CD4-positive, alpha-beta T cell treated with Interleukin-1 beta for 1 hour (primary cell): ENCODE measurements around the gene NR2F1-AS1.
A peak's percentile ranks its signal among the peaks of the same experiment; 100 is the strongest.

ENCODE experiments used
- DNase-seq, 2 donors: peaks; one replicate each; pipeline ENCODE4 v3.0.0-alpha.2; 2020 to 2022

Gene NR2F1-AS1

DNA sequence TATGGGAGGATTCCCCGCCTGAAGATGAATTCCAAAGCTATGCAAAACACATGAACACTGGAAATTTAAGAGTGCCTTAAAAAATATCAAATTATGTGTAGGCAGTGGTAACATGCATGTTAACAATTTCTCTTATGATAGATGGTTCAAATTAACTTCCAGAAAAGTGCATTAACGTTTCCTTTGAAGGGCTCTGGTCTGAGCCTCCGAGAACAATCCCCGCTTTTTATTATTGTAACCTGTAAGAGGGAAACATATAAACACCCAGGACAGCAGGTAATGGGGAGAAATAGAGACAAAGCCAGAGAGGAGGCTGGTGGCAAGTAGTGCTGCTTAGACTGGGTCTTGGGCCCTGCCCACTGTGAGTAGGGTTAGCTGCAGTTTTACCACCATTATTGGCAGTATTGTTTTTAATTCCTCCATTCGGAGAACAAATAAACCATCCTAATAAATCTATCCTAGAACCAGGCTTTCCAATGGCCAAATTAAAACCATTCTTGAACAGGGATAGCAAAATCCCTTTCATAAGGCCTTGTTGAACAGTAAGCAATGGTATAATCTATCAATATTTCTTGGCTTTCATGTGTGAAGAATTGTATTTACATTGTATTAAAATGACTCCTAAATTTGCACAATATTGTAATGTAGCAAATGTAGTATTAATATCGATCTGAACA, 8.3 kb upstream of the NR2F1-AS1 start:
- no peak for DNase-seq

DNA sequence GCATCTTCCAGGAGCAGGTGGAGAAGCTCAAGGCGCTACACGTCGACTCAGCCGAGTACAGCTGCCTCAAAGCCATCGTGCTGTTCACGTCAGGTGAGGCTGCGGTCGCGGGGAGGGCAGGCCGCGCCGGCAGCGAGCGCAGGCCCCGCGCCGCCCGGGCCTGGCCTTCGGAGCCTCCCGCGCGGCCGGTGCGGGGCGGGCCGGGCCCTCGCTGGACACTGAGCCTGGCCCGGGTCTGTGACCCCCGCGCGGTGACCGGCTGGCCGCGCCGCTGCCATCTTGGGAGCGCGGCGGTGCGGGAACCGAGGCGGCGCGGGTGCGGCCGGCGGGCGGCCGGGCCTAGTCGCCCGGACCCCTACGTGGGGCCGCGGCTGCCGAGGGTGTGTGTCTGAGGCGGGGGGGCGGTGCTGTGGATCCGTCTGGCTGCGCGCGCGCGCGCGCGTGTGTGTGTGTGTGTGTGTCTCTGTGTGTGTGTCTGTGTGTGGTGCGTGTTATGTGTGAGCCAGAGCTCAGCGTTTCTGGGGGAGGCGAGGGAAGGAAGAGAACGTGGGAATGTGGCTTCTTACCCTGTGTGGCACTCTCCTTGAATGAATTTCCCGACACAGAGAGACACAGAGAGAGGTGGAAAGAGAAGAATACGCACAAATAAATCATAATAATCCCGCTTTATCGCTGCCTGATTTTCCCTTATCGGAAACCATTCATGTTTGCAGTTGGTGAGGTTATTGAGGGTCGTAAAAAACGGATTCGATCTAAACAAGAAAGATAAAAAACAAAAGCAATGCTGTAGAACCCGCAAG, 7.5 kb upstream of the NR2F1-AS1 start:
- no peak for DNase-seq

DNA sequence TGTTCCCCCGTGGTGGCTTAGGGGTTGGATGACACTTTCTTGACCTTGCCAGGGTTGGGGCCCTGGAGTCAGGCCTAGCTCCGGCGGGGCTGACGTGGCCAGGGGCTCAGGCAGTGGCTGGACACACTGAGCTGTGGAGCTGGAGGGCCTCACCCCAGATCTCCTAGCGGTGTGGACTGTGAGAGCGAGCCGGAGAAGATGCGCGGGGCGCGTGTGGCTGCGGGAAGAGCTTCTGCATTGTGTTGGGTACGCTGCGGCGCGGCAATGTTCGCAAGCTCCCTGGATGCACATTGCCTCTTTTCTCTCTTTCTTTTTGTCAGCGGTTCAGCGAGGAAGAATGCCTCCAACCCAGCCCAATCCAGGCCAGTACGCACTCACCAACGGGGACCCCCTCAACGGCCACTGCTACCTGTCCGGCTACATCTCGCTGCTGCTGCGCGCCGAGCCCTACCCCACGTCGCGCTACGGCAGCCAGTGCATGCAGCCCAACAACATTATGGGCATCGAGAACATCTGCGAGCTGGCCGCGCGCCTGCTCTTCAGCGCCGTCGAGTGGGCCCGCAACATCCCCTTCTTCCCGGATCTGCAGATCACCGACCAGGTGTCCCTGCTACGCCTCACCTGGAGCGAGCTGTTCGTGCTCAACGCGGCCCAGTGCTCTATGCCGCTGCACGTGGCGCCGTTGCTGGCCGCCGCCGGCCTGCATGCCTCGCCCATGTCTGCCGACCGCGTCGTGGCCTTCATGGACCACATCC, 6.8 kb upstream of the NR2F1-AS1 start:
- DNase-seq, result no peak

DNA sequence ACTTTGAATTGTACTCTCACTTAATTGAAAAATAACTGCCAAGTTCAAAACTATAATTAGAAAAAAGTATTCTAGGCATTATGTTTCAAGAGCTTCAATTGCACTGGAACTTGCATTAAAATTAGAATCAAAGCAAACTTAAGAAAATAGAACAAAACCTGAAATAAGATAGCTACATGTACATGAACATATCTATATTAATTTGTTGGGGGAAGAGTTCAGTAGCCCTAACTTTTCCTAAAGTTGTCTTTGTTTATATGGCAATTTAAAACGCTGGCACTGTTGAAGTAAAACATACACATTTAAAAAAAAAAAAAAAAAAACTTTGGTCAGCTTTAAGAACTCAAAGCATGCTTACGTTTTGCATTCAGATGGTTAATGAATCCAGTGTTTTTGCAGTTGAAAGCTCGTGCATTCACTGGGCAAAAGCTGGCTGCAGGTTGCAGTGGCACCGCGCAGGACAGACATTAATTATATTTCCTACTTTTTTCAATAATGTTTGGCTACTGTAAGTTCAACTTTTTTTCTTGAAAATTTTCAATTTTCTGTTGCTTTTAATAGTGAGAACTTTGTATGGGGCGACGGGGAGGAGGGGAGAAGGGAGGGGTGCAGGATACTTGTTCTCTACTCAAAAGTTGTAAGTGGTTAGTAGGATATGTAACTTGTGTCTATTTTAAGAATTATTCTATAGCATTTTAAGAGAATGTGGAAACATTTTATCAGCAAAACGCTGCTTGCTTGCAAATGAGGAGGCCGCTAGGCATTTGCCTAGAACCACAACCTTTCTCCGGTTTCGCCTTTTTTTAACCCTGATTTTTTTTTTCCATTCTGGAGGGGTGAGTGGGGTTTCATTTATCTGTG, 5.9 kb upstream of the NR2F1-AS1 start:
- no peak for DNase-seq

DNA sequence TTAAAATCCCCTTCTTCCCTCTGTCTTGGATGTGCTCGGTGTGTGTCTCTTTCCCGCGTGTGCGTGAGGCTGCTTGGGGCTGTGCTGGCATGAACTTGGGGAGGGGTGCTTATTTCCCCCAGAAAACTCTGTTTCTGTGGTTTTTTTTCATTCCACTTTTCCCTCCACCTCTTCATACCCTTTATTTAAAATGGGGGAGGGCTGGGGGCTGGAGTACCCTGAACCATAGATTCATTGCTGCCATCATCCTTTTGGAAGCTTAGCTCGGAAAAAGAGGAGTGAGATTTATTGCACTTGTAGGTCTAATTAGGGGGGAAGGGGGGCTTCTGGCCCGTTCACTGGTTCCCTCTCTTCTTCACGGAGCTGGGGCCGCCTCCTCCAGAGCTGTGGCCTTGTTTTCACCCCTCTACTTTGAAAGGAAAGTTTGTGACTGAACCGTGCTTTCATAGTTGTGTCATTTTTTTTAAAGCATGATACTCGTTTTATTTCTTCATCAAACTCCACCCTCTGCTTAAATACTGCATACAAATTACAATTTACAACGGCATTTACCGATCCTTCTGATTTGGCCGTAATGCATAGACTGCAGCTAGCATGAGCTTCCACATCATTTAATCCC, 4.9 kb upstream of the NR2F1-AS1 start:
- DNase-seq, result no peak

DNA sequence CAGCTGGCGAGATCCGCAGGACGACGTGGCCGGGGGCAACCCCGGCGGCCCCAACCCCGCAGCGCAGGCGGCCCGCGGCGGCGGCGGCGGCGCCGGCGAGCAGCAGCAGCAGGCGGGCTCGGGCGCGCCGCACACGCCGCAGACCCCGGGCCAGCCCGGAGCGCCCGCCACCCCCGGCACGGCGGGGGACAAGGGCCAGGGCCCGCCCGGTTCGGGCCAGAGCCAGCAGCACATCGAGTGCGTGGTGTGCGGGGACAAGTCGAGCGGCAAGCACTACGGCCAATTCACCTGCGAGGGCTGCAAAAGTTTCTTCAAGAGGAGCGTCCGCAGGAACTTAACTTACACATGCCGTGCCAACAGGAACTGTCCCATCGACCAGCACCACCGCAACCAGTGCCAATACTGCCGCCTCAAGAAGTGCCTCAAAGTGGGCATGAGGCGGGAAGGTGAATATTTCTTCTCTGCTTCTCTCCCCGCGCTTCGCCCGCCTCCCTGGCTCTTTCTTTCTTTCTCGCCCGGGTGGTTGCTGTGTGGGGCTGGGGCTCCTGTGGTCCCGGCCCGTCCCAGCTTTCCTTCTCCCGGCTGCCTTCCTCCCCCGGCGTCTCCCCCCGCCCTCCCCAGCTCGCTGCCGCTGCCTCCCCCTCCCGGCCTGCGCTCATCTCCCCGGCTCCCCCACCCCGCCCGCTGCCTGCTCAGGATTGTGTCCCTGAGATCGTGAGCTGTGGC, 4.2 kb upstream of the NR2F1-AS1 start:
- DNase-seq, result no peak

DNA sequence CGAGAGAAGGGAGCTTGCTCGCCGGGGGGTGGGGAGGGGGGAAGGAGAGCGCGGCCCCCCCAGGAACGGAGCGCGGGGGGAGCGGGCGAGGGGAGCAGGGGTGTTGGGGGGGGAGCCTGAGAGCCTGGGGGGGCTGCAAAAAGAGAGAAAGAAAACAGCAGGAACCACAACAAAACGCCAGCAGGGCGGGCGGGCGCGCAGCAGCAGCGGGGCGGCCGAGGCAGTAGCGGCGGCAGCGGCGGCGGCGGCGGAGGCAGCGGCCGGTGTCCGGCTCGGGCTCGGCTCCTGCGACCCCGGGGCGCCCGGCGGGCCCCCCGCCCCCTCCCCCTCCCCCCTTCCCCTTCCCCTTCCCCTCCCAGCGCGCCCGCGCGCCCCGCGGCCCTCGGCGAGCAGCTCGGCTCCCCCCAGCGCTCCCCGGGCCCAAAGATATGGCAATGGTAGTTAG, 3.6 kb upstream of the NR2F1-AS1 start:
- DNase-seq, result no peak

DNA sequence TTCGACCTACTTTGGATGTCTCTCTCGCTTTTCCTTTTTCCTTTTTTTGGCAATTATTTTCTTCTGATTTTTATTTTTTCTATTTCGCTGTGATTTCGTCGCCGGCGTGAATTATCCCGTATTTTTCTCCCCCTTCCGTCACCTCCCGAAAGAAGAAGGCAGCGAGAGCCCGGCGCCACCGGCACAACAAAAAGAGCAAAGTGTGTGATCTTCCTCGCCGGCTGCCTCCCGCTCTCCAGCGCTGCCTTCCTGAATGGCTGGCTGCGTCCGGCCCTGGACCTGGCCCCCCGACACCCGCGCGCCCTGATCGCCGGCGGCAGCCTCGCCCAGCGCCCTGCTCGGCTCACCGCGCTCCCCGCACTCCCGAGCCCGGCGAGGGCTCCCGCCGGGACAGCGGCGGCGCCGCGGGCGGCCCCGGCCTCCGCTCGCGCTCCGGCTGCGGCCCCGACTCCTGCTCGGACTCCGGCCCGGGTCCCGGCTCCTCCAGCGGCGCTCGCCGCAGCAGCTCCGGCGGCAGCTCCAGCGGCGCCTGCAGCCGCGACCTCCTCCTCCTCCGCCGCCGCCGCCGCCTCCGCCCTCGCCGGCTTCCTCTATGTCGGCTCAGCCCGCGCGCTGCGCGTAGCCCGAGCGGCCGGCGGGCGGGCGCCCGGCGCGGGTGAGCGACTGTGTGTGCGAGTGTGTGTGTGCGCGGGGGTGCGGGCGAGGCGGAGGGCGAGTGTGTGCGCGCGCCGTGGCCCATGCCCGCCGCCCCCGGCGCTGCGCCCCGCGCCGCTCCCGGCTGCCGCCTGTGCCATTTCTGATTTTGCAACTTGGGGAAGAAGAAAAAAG, 3.0 kb upstream of the NR2F1-AS1 start:
- DNase-seq, result peak in 1 of 2 donors; percentile 35

DNA sequence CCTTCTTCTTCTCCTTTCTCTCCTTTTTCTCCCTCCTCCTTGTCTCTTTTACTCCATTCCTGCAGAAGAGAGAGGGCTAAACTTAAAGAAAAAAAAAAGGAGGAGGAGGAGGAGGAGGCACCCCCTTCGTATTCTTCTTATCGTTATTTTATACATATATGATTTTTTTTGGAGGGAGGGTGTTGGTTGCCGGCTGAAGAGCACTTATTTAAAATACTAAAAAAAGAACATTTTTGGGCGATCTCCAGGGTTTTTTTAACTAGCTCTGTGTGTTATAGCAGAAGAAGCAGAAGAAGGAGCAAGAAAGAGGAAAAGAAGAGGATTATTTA, 2.4 kb upstream of the NR2F1-AS1 start:
- DNase-seq, result no peak

DNA sequence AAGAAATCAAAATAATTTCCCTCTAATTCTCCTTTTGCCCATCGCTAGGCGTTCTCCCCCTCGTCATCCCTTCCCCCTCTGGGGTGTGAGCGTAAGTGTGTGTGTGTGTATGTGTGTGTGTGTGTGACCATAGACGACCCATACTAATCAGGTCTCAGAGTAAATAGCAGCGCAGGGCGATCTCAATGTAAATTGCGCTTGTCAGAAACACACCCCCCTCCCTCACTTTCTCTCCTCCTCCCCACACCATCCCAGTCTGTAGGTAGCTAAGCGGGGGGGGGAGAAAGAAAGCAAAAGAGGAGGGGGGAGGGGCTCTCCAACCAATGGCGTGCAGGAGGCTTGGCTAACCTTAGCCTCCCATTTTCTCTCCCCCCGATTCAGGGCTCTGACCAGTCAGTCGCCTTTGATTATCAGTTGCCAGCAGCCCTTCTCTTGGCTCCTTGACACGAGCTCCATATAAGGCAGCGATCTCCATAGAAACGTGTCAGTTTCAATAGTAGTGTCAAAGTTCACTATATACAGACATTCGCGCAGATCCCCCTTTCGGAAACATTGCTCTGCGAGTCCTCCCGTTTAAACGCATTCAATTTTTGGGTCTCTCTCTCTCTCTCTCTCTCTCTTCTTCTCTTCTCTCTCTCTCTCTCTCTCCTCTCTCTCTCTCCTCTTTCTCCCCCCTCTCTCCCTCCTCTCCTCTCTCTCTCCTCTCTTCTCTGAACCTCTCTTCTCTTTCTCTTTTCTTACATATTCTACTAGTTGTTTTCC, 1.8 kb upstream of the NR2F1-AS1 start, which contains the start of gene NR2F1:
Gene NR2F1, plus strand, starts transcription at position 546 of the 762 bp plus-strand sequence. CDS start 1,802 bp downstream, outside the sequence.
- DNase-seq, result no peak

DNA sequence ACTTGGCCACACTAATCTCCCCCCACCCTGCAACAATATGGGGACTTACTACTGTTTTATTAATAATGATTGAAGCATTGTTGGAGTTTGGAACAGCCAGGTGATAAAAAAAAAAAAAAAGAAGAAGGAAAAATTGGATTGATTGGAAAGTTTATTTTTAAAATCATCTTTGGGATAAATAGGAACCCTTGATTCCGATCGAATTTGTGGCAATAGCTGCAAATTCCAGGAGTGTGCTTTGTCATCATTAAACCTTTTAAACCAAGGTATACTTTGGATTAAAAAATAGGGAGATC, 1.1 kb upstream of the NR2F1-AS1 start:
- no peak for DNase-seq

DNA sequence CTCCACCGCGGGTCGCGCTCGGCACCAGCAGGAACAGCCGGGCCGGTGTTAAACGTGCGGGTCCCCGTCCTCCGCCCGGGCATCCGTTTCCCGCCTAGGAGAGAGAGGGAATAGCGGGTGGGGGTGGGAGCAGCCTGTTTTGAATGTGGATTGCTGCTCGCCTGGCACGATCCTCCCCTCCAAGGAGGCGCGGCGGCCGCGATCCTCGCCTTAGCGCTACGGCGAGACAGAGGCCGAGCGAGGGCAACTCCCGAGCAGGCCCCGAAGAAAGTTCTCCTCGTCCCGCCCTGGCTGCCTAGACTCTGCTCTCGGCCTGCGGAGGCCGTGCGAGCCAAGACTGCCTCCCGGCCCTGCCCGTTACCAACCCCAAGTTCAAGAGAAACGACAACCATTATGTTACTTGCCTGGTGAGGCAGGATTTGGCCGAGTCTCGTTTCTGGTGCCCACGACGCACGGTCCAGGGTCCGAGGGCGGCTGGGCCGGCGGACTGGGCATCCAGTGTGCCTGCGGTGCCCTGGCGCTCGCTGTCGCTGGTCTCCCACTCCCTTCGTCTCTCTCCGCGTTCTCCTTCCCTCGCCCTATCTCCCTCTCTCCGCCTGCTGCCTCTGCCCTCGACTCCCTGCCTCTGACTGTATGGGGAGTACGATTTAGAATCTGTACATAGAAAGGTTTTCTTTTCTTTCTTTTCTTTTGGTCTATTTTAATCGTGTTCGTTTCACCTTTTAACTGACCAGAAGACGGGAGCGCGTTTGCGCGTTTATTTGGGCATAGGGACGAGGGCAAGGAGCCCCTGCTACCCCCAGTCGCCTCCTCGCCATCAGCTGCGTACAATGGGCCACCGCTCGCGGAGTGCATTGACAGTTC, 724 bp downstream of the NR2F1-AS1 start:
- no peak for DNase-seq

DNA sequence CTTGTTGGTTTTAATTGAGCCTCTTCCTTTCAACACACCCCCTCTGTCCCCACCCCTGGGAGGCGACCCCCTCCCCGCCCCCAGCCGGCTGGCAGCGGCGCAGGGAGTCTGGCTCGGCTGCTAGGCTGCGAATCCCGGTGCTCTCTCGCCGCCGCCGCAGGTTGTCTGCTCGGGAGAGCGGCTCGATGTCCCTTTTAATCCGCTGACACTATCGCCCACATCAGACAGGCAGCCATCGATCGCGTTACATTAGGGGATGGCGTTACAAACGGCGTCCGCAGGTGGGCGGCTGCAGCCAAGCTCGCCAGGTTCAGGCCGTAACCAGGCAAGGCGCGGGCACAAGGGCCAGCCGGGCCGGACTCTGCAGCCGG, 1.3 kb downstream of the NR2F1-AS1 start:
- no peak for DNase-seq

DNA sequence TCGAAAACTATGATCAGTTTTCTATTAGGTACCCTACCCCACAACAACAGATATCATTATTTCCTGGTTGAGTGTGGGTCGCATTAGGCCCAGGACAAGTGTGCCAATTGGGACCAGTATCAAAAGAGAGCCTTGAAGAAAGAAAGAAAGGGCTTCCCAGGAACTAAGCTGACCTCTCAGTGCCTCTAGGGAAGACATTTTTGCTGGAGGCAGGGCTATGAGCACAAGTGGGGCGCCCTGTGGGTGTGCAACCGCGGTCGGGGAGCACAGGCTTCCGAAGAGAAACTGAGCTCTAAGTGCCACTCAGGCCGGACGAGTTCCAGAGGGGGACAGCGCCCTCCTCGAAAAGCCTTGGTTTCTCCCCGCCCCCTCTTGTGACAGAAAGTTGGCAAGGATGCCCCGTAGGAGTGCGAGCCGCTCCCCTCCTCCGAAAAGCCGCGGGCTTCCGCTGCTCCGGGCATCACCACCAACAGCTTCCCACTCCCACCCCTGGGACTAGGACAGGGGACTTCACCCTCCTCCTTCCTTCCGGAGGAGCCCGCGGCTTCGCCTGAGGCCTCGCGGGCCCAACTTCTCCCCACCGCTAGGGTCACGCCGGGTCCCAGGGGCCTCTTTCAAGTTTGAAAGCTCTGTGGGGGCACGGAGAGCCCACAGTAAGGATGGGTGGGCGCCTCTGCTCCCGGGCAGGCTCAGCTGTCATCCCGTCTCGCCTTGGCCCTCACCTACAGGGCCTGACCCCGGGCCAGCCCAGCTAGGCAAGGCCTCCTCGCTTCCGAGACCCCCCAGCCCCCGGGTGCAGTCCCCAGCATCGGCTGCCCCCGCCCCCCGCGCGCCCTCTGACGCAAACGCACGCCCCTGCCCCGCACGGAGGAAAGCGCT, 2.0 kb downstream of the NR2F1-AS1 start:
- DNase-seq, result no peak

DNA sequence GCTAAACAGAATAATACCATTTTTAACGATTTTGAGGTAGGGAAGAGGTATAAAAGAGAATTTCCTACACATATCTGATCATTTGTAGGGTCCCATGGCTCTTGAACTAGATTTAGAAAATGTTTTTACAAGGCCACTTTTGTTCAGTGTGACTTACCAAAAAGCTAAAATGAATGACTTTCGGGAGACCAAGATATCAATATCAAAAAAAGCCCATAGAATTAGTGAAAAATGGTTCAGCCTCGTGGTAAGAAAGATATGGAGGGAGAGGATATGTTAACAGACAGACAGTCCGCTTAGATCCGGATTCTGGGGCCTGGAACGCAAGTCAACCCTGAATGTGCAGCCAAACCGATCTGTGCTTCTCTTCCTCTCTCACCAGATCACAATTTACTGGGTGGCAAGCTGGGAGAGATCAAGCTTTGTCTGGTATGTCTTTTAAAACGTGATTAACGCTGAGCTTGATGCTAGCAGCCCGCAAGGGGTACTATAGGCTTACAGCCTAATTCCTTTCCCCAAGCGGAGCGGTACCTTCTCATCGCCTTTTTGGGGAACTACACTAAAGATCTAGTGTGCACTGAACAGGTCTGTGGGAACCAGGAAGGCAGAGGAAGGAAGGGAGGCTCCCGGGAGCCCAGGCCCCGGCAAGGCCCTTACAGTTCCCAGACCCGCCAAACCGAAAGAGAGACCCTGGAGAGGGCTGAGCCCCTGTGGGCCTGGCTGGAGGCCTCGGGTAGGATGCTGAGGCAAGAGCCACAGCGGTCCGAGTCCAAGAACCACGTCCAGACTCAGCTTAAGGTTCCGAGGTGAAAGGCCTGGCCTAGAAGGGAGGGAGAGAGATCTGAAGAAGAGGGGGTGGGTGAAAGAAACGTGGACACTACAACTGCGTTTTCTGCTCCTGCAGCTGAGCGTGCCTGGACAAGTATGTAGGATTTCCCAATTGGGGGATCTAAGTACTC, 2.9 kb downstream of the NR2F1-AS1 start:
- DNase-seq, result no peak

DNA sequence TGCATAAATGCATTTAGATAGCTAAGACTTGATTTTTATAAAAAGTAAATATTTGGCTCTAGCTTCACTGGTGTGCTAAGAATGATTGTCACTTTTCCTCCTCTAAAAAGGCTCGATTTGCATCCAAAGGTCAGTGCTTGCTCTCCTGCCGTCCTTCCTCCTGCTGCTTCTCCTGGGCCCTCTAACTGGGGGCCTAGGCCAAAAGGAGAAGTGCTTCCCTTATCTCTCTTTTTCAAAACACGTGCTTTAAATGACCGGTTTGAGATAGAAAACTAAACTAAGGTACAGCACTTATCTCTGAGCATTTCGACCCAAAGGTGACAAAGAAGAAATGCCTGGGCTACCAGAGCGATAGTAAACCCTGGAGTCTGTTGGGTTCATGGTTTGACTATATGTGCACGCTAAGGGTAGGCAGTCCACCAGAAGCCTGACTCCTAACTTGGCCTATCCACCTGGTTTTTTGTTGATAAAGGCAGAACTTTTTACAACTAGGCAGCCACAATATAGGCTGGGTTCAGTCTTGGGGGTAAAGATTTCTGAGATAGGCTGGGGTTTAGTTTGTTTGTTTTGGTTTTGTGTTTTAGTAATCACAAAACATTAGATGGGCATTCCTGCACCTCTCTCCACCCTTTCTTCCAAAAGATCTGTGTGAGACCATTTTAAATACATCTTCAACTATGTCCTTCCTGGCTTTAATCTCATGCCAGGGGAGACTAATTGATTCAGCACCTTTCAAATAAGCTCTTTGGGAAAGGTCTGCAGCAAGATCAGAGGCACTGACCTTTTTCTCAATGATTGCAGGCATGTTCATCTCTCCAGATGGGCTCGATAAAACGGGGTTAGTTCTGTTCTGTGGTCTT, 3.8 kb downstream of the NR2F1-AS1 start:
- DNase-seq, result no peak
